ENCODE results near the gene TMEM145.

TMEM145 gene

DNA sequence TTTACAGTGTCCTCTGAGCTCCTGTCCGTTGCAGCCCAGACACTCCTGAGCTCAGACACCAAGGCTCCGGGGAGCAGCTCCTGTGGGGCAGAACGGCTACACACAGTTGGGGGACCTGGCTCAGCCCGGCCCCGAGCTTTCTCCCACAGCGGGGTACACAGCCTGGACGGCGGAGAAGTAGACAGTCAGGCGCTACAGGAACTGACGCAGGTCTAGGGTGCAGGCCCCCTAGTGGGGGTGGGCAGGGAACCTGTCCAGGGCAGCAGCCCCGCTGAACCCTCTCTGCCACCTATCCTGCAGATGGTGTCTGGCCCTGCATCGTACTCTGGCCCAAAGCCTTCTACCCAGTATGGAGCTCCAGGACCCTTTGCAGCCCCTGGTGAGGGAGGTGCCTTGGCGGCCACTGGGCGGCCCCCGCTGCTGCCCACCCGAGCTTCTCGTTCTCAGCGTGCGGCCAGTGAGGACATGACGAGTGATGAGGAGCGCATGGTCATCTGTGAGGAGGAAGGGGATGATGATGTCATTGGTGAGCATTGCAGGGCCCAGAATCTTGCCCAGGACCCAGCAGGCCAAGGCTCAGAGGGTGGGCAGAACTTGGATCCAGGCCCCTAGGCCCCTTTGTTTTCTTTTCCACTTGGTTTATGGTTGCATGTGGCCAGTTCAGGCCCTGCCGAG lies 24.1 kb upstream of the TMEM145 start:
- no peak for DNase-seq (ENCODE audit: low read depth in 2 of 2)

DNA sequence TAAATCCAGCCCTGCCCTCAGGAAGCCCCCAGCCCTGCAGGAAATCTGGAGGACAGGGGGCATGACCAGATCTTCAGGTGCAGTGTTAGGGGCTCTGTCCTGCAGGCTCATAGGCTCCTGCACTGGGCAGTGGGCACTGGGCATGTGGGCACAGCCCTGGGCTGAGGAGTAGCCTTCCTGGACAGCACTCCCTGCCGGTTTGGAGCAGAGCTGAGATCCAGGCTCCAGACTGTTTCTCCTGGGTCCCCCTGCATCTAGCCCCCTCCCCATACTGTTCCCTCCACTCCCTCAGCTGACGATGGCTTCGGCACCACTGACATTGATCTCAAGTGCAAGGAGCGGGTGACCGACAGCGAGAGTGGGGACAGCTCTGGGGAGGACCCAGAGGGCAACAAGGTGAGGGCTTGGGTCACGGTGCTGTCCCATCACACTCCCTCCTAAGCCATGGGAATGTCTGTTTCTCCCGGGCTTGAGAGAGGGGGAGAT lies 23.5 kb upstream of the TMEM145 start:
- no peak for DNase-seq (ENCODE audit: low read depth in 2 of 2)

DNA sequence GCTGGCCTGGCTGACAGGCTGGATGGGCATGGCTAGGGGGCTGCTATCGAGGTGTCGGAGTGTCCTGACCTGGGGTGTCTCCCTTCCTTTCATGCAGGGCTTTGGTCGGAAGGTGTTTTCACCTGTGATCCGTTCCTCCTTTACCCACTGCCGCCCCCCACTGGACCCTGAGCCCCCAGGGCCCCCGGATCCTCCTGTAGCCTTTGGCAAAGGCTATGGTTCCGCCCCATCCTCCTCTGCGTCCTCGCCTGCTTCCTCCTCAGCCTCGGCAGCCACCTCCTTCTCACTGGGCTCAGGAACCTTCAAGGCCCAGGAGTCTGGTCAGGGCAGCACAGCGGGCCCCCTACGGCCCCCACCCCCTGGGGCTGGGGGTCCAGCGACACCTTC lies 23.0 kb upstream of the TMEM145 start:
- no peak for DNase-seq (ENCODE audit: low read depth in 2 of 2)

DNA sequence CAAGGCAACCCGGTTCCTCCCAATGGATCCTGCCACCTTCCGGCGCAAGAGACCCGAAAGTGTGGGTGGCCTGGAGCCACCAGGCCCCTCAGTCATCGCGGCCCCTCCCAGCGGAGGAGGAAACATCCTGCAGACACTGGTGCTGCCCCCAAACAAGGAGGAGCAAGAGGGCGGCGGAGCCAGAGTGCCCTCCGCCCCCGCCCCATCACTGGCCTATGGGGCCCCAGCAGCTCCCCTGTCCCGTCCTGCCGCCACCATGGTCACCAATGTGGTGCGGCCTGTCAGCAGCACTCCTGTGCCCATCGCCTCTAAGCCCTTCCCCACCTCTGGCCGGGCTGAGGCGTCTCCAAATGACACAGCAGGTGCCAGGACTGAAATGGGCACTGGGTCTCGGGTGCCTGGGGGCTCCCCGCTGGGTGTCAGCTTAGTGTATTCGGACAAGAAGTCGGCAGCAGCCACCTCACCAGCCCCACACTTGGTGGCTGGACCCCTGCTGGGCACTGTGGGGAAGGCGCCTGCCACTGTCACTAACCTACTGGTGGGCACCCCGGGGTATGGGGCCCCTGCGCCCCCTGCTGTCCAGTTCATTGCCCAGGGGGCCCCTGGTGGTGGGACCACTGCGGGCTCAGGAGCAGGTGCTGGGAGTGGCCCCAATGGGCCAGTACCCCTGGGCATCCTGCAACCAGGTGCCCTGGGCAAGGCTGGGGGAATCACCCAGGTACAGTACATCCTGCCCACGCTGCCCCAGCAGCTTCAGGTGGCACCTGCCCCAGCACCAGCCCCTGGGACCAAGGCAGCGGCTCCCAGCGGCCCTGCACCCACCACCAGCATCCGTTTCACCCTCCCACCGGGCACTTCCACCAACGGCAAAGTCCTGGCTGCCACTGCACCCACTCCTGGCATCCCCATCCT lies 22.3 kb upstream of the TMEM145 start:
- DNase-seq (ENCODE audit: low read depth in 2 of 2): no peak

DNA sequence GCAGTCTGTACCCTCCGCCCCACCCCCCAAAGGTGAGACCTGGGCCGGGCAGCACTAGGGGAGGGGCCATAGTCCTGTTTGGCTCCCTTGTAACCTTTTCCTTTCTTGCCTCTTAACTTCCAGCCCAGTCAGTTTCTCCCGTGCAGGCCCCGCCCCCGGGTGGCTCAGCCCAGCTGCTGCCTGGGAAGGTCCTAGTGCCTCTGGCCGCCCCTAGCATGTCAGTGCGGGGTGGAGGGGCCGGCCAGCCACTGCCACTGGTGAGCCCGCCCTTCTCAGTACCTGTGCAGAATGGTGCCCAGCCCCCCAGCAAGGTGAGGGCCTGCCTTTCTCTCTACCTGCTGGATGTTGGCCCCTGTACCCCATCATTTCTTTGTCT lies 21.7 kb upstream of the TMEM145 start:
- no peak for DNase-seq (ENCODE audit: low read depth in 2 of 2)

DNA sequence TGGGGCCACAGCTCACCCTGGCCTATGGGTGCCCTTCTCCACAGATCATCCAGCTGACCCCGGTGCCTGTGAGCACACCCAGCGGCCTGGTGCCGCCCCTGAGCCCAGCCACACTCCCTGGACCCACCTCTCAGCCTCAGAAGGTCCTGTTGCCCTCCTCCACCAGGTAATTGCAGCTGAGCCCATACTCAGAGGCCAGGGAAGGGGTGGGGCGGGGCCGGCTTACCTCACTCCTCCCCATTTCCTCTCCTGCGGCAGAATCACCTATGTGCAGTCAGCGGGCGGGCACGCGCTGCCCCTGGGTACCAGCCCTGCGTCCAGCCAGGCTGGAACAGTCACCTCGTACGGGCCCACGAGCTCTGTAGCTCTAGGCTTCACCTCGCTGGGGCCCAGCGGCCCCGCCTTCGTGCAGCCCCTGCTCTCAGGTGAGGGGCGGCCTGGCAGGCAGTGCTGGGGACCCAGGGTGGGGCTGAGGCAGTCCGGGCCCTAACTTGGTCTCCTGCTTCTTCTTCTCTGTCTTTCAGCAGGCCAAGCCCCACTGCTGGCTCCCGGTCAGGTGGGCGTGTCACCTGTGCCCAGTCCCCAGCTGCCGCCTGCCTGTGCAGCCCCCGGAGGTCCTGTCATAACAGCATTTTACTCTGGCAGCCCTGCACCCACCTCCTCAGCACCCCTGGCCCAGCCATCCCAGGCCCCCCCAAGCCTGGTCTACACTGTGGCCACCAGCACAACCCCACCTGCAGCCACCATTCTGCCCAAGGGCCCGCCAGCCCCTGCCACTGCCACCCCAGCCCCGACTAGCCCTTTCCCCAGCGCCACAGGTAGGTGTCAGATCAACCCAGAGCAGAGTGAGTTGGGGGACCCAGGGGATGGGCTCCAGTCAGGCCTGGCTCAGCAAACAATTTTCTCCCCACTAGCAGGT lies 20.8 kb upstream of the TMEM145 start:
- DNase-seq (ENCODE audit: low read depth in 2 of 2): no peak

DNA sequence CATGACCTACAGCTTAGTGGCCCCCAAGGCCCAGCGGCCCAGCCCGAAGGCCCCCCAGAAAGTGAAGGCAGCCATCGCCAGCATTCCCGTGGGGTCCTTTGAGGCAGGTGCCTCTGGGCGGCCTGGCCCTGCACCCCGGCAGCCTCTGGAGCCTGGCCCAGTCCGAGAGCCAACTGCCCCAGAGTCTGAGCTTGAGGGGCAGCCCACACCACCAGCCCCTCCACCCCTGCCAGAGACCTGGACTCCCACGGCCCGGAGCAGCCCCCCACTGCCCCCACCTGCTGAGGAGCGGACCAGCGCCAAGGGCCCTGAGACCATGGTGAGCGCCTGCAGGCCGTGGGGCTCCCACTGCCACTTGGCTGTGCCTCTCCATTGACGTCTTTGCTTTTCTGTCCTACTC lies 20.1 kb upstream of the TMEM145 start:
- DNase-seq (ENCODE audit: low read depth in 2 of 2): no peak

DNA sequence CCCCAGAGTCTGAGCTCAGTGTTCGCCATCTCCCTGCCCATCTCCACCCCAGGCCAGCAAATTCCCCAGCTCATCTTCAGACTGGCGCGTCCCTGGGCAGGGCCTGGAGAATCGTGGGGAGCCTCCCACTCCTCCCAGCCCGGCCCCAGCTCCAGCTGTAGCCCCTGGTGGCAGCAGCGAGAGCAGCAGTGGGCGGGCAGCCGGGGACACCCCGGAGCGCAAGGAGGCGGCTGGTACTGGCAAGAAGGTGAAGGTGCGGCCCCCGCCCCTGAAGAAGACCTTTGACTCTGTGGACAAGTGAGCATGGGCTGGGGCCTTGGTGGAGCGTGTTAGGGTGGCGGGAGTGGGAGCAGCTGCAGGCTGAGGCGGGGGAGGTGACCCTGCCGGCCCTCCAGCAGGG lies 19.6 kb upstream of the TMEM145 start:
- DNase-seq (ENCODE audit: low read depth in 2 of 2): no peak

DNA sequence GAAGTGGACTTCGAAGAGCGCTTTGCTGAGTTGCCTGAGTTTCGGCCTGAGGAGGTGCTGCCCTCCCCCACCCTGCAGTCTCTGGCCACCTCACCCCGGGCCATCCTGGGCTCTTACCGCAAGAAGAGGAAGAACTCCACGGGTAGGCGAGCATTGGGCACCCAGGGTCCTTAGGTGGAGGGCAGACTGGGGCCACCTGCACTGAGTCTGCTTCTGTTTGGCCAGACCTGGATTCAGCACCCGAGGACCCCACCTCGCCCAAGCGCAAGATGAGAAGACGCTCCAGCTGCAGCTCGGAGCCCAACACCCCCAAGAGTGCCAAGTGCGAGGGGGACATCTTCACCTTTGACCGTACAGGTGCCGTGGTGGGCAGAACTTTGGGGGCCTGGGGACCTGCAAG lies 19.2 kb upstream of the TMEM145 start:
- DNase-seq (ENCODE audit: low read depth in 2 of 2): no peak

DNA sequence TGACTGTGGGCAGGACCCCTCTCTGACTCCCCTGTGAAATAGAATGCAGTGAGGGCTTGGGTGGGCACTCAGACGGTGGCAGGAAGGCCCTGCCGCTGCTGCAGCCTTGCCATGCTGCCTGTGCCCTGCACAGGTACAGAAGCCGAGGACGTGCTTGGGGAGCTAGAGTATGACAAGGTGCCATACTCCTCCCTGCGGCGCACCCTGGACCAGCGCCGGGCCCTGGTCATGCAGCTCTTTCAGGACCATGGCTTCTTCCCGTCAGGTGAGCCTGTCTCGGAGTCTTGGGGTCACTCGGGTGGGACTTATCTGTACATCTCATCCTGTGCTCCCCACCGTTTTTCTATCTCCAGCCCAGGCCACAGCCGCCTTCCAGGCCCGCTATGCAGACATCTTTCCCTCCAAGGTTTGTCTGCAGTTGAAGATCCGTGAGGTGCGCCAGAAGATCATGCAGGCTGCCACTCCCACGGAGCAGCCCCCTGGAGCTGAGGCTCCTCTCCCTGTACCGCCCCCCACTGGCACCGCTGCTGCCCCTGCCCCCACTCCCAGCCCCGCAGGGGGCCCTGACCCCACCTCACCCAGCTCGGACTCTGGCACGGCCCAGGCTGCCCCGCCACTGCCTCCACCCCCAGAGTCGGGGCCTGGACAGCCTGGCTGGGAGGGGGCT lies 18.5 kb upstream of the TMEM145 start:
- no peak for DNase-seq (ENCODE audit: low read depth in 2 of 2)

DNA sequence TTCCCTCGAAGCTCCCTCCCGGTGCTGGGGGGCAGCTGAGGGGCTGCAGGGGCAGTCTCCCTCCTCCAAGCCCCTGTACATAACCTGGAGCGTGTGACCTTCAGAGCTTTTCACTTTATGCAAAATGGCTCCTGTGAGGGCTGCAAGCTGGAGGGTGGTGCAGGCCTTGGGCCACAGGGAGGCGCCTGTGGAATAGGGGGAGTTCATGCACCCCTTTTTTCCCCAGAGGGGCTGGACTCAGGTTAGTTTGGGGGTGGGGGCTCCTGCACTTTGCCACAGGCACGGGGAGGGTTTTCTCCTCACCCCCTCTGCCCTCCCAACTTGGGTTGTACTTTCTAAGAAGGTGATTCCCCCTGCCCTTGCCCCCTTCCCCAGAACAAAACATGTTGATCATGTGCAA lies 17.8 kb upstream of the TMEM145 start:
- no peak for DNase-seq (ENCODE audit: low read depth in 2 of 2)

DNA sequence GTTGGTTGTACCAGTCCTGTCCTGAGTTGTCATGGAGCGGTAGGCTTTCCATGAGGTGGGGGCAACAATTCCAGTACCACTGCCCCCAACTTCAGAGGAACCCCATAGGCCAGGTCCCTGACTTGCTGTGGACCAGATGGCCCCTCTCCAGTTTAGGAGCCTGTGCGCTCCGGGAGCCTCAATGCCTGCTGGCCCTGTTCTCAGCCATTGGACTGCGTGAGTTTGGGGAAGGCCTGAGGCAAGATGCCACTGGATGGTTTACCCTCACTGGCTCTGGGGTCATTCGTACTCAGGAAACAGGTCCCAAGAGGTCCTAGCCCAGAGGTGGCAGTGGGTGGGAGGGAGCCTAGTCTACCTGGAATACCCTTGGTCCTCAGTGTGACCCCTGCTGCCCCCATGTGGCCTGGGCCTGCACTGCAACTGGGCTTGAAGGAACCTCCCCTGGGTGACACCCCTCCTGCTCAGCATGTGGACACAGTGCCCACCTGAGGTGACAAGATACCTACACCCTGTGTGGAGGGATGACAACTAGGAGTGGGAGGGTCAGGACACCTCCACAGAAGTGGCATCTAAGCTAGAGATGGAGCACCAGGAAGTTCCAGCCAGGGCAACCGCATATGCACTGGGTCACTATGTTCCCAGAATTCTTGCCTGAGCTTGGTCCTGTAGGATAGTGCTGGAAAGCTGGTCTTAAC lies 17.1 kb upstream of the TMEM145 start:
- DNase-seq (ENCODE audit: low read depth in 2 of 2): peak; percentile 75 to 91

DNA sequence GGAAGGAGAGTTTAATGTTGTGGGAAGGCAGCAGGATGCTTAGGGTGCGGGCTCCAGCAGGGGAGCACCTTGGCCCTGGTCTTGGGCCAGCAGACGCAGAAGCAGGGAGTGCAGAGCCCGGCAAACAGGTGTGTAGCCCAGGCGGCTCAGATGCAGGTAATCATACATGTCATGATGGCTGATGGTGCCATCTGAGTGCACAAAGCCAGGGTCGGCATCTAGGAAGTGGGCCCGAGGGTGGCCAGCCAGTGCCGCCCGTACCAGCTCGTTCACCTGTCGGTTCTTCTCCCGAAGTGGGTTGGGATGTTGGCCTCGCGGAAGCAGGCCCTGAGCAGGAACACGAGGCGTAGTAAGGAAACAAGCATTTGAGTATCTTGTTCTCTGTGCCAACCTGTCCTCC lies 16.1 kb upstream of the TMEM145 start:
- no peak for DNase-seq (ENCODE audit: low read depth in 2 of 2)

DNA sequence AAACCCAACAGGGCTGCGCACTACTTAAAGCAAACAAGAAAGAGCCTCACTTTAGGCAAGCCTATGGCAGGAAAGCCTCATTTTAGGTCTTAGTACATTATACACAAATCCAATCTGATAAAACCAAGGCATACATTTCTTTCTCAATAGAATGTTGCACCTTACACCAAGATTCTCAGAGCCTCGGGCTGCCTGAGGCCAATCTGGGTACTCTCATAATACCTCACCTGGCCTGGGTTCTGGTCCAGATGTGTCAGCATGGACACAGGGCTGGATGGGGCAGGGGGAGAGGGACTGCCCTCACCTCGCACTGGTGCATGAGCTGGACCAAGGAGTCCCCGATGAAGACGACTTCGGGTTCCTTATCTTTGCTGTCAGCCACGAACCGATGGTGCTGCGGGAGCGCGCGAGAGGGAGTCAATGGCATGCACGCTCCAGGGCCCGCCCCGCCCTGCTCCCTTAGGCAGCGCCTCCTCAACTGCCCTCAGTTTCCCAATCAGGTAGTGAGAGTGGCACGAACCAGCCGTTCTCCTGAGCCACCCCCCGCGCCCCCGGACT lies 11.4 kb upstream of the TMEM145 start, which contains the start of gene PRR19:
PRR19 (plus strand) TSS at position 487 of the 558 bp plus-strand sequence. CDS start 7,453 bp downstream, outside the sequence.
- DNase-seq (ENCODE audit: low read depth in 2 of 2): no peak

DNA sequence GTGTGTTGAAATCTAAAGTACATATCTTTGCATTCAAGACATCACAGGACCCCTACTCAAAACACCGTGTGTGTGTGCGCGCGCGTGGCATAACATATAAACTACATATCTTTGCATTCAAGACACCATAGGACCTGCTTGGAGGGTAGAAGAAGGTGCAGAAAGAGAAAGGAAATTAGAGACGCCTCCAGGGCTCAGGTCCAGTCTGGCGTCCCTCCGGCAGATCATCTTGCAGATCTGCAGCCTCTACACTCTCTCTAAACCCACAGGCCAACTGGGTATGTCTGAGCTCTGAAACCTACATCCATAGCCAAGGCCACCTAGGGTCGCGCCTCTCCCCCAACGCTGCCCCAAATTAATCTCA lies 10.0 kb upstream of the TMEM145 start:
- no peak for DNase-seq (ENCODE audit: low read depth in 2 of 2)

DNA sequence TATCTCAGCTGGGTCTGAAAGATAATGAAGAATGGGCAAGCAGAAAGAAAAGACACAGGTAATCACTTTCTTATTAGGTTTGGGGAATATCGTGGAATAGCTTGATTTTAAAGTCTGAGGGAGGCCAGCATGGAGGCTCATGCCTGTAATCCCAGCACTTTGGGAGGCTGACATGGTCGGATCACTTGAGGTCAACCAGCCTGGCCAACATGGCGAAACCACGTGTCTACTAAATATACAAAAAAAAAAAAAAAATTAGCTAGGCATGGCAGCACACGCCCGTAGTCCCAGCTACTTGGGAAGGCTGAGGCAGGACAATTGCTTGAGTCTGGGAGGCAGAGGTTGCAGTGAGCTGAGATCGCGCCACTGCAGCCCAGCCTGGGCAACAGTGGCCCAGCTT lies 9.2 kb upstream of the TMEM145 start:
- DNase-seq (ENCODE audit: low read depth in 2 of 2): no peak

DNA sequence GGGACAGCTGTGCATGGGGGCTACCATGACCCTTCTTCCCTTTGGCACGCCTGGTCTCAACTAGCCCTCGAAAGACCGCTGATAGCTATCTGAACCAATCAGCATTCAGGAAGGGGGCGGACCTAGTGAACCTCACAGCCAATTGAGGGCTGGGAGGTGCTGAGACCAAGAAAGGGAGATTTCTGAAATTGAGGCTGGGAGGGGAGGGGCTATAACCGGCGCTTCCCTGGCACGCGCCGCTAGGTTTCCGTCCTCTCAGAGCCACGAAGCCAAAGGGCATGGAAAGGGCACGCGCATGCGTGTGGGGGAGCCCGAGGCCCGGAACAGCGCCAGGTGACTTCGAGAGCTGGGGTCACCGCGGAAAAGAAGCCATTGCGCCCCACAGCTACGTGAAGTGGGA lies 6.5 kb upstream of the TMEM145 start:
- no peak for DNase-seq (ENCODE audit: low read depth in 2 of 2)

DNA sequence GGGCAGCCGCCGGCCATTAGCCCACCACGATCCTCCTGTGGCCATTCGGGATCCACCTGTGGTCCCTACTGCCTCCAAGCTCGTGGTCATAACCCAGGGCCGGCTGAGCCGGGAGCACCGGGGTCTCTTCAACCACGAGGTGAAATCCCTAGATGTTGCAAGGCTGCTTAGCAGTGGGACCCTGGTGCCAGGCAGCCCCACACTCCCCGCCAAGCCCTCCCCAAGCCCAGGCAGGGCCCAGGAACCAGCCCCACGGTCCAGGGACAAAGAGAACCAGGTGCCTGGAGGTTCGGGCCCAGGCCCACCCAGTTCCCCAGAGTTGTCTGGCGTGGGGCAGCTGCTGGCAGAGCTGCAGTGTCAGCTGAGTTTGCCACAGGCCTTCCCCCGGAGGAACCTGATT lies 3.4 kb upstream of the TMEM145 start:
- DNase-seq (ENCODE audit: low read depth in 2 of 2): no peak

DNA sequence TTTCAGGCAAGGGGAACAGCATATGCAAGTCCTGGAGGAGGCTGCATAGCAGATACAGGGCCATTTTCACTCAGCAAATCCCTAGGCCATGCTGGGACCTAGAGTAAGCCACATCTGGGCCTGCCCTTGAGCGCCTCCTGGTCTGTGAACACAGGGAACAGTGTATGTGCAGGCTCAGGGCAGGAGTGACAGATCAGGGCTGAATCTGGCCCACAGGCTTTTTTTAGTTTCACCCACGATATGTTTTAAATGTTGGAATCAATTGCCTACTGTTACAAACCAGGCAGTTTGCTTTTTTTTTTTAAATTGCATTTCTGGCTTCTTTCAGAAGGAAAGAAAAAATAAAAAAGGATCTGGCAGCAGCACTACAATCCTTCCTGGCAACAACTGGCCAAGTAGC lies 1.5 kb upstream of the TMEM145 start:
- no peak for DNase-seq (ENCODE audit: low read depth in 2 of 2)

DNA sequence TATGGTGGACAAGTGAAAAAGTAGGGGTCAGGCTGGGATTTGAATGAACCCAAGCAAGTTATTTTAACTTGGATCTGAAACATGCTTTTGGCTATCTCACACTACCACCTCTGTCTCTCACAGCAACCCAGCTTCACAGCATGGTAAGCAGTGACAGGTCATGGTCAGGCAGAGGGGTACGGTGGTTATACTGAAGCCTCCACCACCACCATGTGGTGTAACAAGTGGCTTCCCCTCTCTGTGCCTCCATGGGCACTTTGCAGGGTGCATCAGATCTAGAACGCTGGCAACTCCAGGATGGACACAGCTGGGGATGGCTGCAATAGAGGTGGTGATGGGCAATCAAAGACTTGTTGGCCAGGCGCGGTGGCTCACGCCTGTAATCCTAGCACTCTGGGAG lies 739 bp upstream of the TMEM145 start:
- DNase-seq (ENCODE audit: low read depth in 2 of 2): no peak
